LNCAP (cell line): ENCODE measurements around the gene TPPP.

ENCODE experiments used
- CTCF ChIP-seq: fragments of 450-650 bp; IDR thresholded peaks from 2 replicates; pipeline ENCODE4 v1.5.1; 2017; ENCODE audit warnings: mild to moderate bottlenecking

The TPPP gene

GRCh38 chr5:642481-642880 lies 50.7 kb downstream of the TPPP start:
- no peak for TF ChIP-seq CTCF

- TF ChIP-seq CTCF, result no peak
Observed at GRCh38 chr5:641331-641765, 51.8 kb downstream of the TPPP start.

GRCh38 chr5:640461-641330 lies 52.5 kb downstream of the TPPP start:
- TF ChIP-seq CTCF, result no peak

- TF ChIP-seq CTCF, result no peak
Observed at GRCh38 chr5:639584-640213, 53.5 kb downstream of the TPPP start.

- TF ChIP-seq CTCF, result no peak
Observed at GRCh38 chr5:639253-639530, 54.0 kb downstream of the TPPP start.

- TF ChIP-seq CTCF, result no peak
Observed at GRCh38 chr5:638501-639252, 54.5 kb downstream of the TPPP start.

GRCh38 chr5:637581-638450 lies 55.3 kb downstream of the TPPP start:
- TF ChIP-seq CTCF, result no peak
